GM19351 (cell line): ENCODE data around the gene KRTAP1-1.
"Not testable (repeated sequence)": the region's sequence is repeated elsewhere in the genome, so short reads cannot be mapped to it uniquely, and the experiment has no call there.

Experiments used
- ATAC-seq: cut with Tn5 transposase; IDR thresholded peaks from one replicate; pipeline ENCODE4 v1.9.1; 2021; ENCODE audit warnings: mild to moderate bottlenecking, moderate library complexity; ENCODE audit not compliant: unreplicated experiment

The KRTAP1-1 gene, protein sequence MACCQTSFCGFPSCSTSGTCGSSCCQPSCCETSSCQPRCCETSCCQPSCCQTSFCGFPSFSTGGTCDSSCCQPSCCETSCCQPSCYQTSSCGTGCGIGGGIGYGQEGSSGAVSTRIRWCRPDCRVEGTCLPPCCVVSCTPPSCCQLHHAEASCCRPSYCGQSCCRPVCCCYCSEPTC

DNA sequence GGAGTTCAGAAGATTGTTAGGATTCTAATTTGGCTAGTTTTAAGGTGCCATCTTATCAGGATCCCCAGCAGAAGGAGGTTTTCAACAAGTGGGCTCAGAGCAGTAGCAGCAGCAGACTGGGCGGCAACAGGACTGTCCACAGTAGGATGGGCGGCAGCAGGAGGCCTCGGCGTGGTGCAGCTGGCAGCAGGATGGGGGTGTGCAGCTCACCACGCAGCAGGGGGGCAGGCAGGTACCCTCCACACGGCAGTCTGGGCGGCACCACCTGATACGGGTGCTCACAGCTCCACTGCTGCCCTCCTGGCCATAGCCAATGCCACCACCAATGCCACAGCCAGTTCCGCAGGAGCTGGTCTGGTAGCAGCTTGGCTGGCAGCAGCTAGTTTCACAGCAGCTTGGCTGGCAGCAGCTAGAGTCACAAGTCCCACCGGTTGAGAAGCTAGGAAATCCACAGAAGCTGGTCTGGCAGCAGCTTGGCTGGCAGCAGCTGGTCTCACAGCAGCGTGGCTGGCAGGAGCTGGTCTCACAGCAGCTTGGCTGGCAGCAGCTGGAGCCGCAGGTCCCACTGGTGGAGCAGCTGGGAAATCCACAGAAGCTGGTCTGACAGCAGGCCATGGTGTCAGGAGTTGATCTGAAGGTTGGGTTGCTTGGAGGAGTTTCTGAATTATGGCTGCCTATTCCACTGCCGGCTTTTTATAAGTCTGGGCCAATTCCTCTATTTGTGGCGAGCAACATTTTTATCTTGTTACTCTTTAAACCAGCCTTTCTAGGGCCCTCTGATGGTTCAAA lies at the start of gene KRTAP1-1:
Gene KRTAP1-1 (minus strand): TSS at position 668 of the 789 bp plus-strand sequence. CDS start 53 bp downstream, at position 615.
- not testable (repeated sequence) for ATAC-seq

DNA sequence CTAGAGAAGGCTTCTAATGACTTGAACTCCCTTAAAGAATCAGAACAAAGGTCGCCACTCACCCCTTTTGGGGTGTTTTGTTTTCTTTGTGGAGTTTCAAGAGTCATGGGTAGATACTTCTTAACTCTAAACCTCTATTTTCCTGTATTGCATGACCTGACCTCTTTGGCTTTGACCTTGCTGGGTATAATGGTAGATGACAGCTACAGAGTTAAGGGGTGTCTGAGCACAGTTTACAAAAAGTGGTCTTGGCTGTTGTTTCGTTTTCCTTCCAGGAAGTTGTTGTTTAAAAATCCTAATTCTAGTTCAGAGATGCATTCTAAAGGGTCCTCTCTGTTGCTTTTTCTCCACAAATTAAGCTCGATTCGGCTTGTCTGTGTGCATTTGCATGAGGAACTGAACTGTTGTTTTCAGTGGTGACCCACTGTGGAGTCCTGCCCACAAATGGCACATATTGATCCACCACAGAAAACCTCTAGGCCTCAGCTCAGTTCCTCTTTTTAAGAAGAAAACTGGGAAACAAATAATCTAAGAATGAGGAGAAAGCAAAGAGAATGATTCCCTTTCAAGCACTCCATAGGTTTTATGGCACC lies 47.6 kb upstream of the KRTAP1-1 start:
- not testable (repeated sequence) for ATAC-seq

DNA sequence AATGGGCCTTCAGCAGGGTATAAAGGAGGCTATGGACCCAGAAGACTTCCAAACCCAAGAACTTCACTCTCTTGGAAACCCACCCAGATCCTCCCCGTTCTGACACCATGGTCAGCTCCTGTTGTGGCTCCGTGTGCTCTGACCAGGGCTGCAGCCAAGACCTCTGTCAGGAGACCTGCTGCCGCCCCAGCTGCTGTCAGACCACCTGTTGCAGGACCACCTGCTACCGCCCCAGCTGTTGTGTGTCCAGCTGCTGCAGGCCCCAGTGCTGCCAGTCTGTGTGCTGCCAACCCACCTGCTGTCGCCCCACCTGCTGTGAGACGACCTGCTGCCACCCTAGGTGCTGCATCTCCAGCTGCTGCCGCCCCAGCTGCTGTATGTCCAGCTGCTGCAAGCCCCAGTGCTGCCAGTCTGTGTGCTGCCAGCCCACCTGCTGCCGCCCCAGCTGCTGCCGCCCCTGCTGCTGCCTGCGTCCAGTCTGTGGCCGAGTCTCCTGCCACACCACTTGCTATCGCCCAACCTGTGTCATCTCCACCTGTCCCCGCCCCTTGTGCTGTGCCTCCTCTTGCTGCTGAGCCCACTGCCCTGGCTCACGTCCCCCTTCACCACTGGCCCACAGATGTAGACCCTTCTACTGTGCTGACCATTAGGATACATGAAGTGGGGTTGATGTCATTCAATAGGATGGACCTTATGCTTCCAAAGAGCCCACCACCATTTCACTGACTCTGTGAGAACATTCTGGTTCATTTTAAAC lies 43.0 kb upstream of the KRTAP1-1 start, which contains the start of gene KRTAP4-7:
Gene KRTAP4-7 (plus strand): TSS at position 51 of the 757 bp plus-strand sequence. CDS start 57 bp downstream, at position 108.
- ATAC-seq, result not testable (repeated sequence)

DNA sequence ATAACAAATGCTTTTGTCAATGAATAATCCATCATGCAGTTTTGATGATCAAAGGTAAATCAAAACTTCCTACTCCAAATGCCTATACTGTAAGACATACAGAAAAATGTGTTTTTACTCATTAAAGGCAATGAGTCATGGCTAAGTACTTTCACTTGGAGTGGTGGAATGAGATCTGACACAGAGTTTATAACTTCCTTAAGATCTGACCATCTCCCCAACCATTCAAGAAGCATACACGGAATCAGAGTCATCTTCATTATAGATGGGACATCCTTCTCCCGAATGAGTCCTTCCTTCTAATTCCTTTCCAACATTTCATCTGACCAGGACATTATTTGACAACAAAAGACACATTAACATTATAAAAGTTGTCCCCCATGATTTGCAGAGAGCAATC lies 42.2 kb upstream of the KRTAP1-1 start:
- not testable (repeated sequence) for ATAC-seq

DNA sequence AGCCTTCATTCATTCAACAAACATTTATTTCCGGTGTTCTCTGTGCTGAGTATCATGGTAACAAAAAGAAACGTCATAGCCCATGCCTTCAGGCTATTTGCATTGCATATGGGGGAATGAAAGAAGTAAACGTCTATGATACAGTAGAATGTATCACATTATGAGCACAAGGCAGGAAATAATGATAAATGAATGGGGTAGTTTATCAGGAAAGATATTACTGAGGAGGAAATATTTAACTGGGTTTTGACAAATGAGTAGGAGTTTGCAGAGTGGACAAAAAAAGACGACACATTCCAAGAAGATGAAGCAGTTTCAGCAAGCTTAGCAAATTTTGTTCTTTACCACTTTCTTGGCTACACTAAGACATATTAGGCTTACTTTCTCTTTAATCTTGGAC lies 41.4 kb upstream of the KRTAP1-1 start:
- ATAC-seq, result no peak

DNA sequence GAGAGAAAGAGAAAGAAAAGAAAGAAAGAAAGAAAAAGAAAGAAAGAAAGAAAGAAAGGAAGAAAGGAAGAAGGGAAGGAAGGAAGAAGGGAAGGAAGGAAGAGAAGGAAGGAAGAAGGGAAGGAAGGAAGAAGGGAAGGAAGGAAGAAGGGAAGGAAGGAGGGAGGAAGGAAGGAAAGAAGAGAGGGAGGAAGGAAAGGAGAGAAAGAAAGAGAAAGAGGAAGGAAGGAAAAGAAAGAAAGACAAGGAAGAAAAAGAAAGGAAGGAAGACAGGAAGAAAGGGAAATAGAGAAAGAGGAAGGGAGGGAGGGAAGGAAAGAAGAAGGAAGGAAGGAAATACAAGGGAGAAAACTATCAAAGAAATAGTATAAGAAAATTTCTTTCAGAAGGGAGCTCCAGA lies 35.5 kb upstream of the KRTAP1-1 start:
- ATAC-seq, result no peak

DNA sequence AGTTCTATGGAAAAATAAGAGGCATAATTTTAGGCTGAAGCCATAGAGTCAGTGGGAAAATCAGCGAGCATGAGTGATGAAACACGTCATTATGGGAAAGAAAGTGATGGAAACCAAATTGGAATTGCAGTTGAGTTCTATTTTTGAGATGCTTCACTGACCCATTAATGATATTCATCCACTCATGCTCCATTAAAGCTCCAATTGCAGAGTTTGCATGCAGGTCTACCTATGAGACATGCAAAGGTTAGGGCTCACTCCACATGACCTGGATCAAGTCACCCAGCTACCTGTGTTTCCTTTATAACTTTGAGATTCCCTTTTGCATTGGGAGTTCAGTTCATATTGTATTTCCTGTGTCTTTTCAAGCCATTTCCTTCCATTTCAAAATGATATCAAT lies 32.4 kb upstream of the KRTAP1-1 start:
- ATAC-seq, result no peak

DNA sequence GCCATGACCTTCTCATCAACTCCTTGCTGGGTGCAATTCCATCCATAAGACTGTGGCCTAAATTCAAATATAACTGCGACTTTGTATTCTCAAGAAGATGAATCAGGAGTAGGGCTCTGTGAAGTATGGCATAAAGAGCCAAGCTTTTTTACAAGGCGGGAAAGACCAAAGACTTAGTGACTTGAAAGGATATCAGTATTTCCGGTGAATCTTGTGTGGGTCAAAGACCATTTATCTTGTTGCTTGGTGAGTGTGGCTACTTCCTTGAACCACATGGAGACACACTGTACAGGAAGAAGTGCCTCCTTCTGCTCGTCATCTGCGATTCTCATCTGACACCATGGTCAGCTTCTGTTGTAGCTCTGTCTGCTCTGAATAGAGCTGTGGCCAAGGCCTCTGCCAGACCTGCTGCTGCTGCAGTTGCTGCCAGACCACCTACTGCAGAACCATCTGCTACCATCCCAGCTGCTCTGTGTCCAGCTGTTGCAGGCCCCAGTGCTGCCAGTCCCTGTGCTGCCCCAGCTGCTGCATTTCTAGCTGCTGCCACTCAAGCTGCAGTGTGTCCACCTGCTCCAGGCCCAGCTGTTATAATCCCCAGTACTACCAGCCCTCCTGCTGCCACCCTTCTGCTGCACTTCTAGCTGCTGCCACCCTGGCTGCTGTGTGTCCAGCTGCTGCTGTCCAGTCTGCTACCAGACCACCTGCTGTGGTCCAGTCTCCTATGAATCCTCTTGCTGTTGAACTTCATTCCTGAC lies 30.5 kb upstream of the KRTAP1-1 start:
- no peak for ATAC-seq

DNA sequence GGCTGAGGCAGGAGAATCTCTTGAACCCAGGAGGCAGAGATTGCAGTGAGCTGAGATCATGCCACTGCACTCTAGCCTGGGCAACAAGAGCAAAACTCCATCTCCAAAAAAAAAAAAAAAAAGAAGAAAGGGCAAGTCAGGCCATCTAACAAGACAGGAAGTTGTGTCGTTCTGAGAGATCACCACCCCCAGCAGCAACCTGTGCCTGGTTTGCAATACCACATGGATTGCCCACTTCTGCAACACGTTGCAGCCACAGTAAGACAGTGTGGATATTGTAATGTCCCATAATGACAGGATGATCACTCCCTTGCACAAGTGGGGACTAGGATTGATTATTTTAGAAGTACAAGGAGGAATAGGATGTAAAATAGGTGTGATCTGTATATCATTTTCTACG lies 27.8 kb upstream of the KRTAP1-1 start:
- no peak for ATAC-seq

DNA sequence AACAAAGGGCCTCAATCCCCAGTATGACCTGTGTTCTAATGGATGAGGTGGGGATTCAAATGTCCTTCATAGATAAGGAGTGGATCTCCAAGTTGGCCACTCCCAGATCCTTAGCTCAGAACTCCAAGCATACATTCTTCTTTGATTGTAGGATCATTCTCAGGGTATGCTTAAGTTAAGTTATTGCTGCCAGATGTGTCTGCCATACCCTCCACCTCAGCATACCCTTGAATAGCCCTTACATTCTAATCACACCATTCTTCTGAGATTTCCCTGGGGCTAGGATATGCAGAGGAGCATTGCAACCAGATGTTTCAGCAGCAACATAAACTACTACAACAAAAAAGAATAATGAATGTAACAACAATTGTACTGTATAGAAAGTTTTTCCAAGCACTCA lies 26.0 kb upstream of the KRTAP1-1 start:
- no peak for ATAC-seq

DNA sequence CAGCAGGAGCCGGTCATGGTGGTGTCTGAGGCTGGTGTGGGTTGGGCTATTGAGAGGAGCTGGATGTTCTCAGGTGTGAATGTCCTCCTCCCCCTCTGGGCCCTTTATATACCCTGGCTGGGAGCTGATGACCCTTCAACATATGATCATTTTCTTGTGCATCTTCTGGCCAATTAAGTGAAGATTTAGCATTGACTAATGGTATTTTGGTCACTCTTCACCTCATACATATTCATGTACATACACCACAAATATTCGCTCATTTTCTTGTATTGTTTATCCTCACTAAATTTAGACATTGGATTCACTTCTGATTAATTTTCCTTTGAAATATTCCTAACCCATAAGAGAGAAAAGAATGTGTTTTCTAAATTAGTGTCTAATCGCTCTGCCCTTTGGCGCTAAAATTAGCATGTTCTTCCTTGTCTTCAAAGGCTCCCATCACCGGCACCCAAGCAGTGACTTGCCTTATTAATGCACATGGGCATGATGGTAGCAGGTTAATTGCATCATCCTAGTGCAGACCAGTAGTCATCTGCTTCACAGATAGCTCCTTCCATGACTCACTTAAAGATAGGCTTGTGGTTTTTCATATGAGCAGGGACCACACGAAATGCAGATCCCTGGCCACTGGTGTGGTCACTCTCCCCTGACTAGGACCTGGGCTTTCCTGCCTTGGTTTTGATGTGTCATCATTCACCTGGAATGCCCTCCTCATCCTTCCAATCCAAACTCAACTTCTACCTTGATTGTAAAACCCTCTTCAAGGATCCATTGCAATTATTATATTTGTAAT lies 24.8 kb upstream of the KRTAP1-1 start, which contains the start of gene KRTAP2-4:
Gene KRTAP2-4 (minus strand): TSS at position 51 of the 796 bp plus-strand sequence. CDS start 34 bp downstream, at position 17.
- ATAC-seq, result no peak

DNA sequence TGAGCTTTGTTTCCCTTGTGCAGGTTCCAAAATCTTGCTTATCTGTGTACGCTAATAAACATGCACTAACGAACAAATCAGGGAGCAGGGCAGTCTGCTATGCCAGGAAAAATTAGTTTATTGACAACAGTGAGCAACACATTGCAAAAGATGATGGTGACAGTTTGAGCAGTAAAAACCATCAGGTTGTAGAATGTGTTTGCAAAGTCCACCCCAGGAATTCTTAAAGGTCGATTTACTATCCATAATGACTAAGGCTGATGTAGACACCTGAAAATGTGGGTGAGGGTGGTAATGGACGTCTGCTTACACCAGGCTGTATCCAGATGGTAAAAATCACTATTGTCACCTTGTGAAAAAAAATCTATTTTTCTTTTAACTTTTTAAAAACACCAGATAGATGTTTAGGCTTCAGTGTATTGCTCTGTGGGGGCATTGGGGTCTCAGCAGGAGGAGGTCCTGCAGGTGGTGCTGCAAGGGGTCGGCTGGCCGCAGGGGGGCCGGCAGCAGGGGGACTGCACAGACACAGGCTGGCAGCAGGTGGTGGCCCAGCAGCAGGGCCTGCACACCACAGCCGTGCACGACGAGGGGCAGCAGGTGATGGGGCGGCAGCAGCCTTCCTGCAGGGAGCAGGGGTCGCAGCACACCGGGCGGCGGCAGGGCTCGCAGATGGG lies 23.9 kb upstream of the KRTAP1-1 start:
- ATAC-seq, result not testable (repeated sequence)

DNA sequence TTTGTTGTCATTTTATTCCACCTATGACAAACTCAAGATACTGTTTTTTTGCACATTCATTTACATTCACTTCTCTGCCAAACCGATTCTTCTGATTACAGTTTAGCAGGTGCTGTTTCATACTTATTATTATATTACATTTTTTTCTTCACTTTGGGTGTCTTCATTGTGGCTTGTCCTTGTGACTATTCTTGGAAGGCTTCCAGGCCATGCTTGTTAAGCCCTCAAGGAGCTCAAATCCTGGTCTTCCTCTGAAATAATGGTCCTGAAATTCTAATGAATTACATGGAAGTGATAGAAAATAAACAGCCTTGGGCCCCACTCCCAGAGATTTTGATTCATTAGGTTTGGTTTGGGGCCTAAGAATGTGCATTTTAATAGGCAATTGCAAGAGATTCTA lies 23.1 kb upstream of the KRTAP1-1 start:
- no peak for ATAC-seq

DNA sequence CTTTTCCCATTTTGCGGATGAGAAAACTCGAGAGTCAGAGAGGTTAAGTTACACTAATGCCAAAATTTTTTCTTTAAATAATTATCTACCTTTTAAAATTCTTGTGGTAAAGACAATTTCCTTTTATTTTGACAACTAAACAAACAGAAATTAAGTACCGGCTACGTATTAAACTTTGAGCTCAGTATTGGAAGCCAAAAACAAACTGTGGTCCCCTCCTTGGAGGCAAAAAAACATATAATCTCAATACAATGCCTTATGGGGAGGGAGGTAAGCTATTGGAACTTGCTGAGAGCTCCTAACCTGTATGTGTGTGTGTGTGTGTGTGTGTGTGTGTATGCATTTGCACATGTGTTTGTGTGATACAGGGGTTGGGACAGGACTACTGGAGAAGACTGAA lies 22.2 kb upstream of the KRTAP1-1 start:
- no peak for ATAC-seq

DNA sequence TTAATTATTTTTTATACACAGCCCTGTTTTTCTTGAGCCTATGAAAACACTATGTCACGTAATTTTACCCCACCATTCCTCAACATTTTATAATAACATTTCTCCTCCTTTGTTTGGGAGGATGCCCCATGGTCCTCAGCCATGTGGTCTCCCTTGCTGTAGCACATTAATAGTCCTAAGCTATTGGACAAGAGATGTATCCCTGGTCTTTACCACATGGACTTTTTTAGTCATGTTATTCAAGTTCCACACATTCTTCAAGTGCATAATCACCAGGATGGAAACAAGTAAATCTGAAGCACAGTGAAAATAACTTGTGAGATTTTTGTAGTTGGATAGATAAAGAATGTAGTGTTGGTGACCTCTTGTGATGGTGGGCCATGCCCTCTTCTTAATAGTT lies 20.7 kb upstream of the KRTAP1-1 start:
- ATAC-seq, result no peak

DNA sequence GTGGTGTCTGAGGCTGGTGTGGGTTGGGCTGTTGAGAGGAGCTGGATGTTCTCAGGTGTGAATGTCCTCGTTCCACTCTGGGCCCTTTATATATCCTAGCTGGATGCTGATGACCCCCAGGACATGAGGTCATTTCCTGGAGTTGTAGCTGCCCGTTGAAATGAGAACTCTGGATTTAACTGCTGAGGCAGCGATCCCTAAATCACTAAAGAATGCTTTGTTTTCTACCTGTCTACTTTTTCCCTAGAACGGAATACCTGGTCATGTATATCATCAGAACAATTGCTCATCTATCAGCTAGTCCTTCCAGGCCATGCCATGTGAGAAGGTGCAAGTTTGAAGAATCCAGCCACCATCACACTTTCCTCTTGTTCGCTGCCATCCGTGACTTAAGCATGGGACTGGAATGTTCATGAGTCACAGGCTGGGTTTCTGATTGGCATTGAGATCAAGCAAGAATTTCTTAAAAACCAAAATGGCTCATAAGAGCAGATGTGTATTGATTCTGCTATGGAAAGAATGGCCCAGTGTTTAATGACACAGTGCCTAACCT lies 18.9 kb upstream of the KRTAP1-1 start, which contains the start of gene KRTAP2-3:
Gene KRTAP2-3 (minus strand): TSS at position 63 of the 553 bp plus-strand sequence. CDS start 64 bp downstream, outside the sequence.
- ATAC-seq, result no peak

DNA sequence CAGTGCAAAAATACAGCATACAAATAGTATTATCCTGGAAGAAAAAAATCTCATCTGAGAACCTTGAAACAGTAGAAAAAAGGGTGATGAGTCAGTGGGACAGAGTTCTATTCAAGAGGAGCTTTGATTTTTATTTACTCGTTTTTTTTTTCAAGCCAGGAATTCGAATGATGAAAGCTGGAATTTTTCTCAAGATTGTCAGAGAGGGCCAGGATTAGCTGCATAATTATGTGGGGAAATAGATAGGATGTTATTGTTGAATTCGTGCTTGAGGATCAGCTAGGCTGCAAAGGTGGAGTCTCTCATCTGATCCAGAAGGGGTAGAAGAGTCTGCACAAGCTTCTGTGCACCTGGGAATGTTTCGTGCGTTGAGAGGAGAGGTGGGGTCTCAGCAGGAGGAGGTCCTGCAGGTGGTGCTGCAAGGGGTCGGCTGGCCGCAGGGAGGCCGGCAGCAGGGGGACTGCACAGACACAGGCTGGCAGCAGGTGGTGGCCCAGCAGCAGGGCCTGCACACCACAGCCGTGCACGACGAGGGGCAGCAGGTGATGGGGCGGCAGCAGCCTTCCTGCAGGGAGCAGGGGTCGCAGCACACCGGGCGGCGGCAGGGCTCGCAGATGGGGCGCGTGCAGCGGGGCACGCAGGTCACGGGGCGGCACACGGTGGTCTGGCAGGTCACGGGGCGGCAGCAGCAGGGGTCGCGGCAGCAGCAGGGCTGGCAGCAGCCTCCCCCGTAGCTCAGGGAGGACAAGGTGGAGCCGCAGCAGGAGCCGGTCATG lies 18.2 kb upstream of the KRTAP1-1 start:
- not testable (repeated sequence) for ATAC-seq

DNA sequence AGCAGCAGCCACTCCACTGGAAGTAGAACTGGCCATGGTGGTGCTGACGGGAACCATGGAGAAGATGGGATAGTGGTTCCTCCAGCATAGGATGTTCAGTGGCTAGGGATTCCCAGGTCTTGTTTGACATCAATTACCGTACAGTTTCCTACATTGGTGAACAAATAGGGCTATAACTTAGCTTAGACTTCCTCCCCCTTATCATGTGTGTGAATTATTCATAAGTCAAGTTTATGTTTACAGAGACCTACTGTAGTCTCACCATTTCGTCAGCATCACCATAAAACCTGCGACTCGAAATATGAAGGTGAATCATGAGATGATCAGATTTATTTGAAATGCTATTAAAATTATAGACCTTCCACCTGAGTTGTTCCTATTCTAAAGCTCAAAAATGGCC lies 17.5 kb upstream of the KRTAP1-1 start:
- ATAC-seq, result no peak
